Hepatocyte (in vitro differentiated cells): Measurements from ENCODE around the gene CYP27C1. TPM values are rescaled to one million over a fixed set of nuclear protein-coding genes. Genes with fewer than 3 reads are reported as not detected.

ENCODE experiments used
- DNase-seq: peaks from one replicate; pipeline ENCODE4 v3.0.0-alpha.2; 2016; ENCODE audit warnings: low spot score
- H2AFZ ChIP-seq: fragments of 200-600 bp; sonication (generic); 2 replicates; pipeline ENCODE4 v1.6.0; 2016; ENCODE audit warnings: antibody characterized with exemption, mild to moderate bottlenecking
- H3K27ac ChIP-seq: fragments of 200-600 bp; sonication (generic); 2 replicates; pipeline ENCODE4 v1.5.1; 2016; ENCODE audit warnings: mild to moderate bottlenecking
- H3K27me3 ChIP-seq: fragments of 200-600 bp; sonication (generic); 2 replicates; pipeline ENCODE4 v1.6.1; 2016
- H3K36me3 ChIP-seq: fragments of 200-600 bp; sonication (generic); replicated peaks from 2 replicates; pipeline ENCODE4 v1.5.1; 2016; ENCODE audit warnings: low read depth; ENCODE audit not compliant: insufficient read depth
- H3K4me1 ChIP-seq: fragments of 200-600 bp; sonication (generic); 2 replicates; pipeline ENCODE4 v1.5.1; 2016; ENCODE audit warnings: mild to moderate bottlenecking, moderate library complexity; ENCODE audit not compliant: insufficient read depth
- H3K4me2 ChIP-seq: fragments of 200-600 bp; sonication (generic); 2 replicates; pipeline ENCODE4 v1.6.0; 2016
- H3K4me3 ChIP-seq: fragments of 200-600 bp; sonication (generic); 2 replicates; pipeline ENCODE4 v1.5.1; 2016; ENCODE audit warnings: mild to moderate bottlenecking
- H3K79me2 ChIP-seq: fragments of 200-600 bp; sonication (generic); 2 replicates; pipeline ENCODE4 v1.6.0; 2017; ENCODE audit warnings: mild to moderate bottlenecking
- H3K9me2 ChIP-seq: fragments of 200-600 bp; sonication (generic); replicated peaks from 2 replicates; pipeline ENCODE4 v1.6.0; 2017; ENCODE audit warnings: mild to moderate bottlenecking; ENCODE audit not compliant: insufficient read depth
- H3K9me3 ChIP-seq: fragments of 200-600 bp; sonication (generic); 2 replicates; pipeline ENCODE4 v1.5.1; 2016; ENCODE audit warnings: low read depth, mild to moderate bottlenecking
- H4K20me1 ChIP-seq: fragments of 200-600 bp; sonication (generic); 2 replicates; pipeline ENCODE4 v1.6.0; 2016; ENCODE audit warnings: mild to moderate bottlenecking; ENCODE audit not compliant: insufficient read depth, poor library complexity, severe bottlenecking
- EZH2 ChIP-seq: fragments of 200-600 bp; sonication (generic); IDR thresholded peaks from 2 replicates; pipeline ENCODE4 v1.6.1; 2016; ENCODE audit warnings: antibody characterized with exemption, mild to moderate bottlenecking, borderline replicate concordance
- EZH2phosphoT487 ChIP-seq: fragments of 200-600 bp; sonication (generic); IDR thresholded peaks from one replicate; pipeline ENCODE4 v1.6.1; 2018; ENCODE audit warnings: antibody characterized with exemption, mild to moderate bottlenecking, low read depth, moderate library complexity; ENCODE audit not compliant: unreplicated experiment, severe bottlenecking
- WGBS: methylation state at CpG from one replicate; pipeline ENCODE4 v1.1.6; 2016; ENCODE audit warnings: low lambda C conversion rate; ENCODE audit errors: missing lambda C conversion rate; 5-methylcytosine and 5-hydroxymethylcytosine counted together
- polyA plus RNA-seq: library from polyadenylated mRNA; unstranded; fragments of >200 nt; fragmentation: Nextera tagmentation; extraction: Ambion mirVana; gene quantifications from 2 replicates; pipeline ENCODE4 v1.2.1, GENCODE V29; 2016
- total RNA-seq: library from RNA; depleted of rRNA; stranded (reverse); fragments of >200 nt; gene quantifications from 2 replicates; pipeline ENCODE4 v1.2.3, GENCODE V29; 2014
- TF ChIP-seq, protein P1 (sequence below): fragments of 200-600 bp; sonication (generic); IDR thresholded peaks from 2 replicates; pipeline ENCODE4 v1.5.1; 2016; ENCODE audit warnings: antibody characterized with exemption, mild to moderate bottlenecking; ENCODE audit not compliant: poor library complexity

The CYP27C1 gene
- total and polyA plus RNA-seq, 2 experiments from 2014 or later: 1.2 to 1.4 TPM

DNA sequence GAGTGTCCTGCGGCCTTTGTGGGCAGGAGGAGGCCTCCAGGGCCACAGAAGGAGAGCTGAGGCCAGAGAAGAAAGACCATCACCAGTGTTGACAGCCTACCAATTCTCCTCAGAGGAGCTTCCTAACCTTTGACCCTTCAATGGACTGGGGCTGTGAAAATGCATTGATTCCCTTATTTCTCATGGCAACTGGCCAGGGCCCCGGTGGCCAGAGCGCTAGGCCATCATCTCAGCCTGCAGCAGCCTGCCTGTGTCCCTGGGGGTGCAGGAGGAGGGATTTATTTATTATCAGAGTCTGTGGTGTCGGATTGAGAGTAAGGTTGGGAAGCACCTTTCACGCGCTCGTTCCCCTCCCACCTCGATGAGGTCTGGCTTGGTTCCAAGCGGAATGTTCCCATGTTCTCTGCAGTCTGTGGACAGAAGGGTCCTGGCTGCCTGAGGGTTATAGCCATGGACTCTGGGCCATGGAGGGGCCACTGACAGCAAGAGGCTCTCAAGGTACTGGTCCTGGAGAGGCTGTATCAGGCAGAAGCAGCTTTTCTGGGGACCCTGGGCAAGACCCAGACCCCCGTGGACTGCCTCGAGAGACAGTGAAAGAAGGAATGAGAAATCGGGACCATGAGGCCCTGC is 53.8 kb downstream of the CYP27C1 start:
- TF ChIP-seq, protein P1, sequence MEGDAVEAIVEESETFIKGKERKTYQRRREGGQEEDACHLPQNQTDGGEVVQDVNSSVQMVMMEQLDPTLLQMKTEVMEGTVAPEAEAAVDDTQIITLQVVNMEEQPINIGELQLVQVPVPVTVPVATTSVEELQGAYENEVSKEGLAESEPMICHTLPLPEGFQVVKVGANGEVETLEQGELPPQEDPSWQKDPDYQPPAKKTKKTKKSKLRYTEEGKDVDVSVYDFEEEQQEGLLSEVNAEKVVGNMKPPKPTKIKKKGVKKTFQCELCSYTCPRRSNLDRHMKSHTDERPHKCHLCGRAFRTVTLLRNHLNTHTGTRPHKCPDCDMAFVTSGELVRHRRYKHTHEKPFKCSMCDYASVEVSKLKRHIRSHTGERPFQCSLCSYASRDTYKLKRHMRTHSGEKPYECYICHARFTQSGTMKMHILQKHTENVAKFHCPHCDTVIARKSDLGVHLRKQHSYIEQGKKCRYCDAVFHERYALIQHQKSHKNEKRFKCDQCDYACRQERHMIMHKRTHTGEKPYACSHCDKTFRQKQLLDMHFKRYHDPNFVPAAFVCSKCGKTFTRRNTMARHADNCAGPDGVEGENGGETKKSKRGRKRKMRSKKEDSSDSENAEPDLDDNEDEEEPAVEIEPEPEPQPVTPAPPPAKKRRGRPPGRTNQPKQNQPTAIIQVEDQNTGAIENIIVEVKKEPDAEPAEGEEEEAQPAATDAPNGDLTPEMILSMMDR: no peak
- TF ChIP-seq EZH2 (no peak), EZH2phosphoT487 (no peak)
- no peak overlapping the region for H2AFZ ChIP-seq
- H3K27ac ChIP-seq: no peak overlapping the region
- no peaks in the 10 kb centered on the region for H3K9me3 ChIP-seq
- no peak overlapping the region for H3K4me2 ChIP-seq
- no peak for DNase-seq
- no peaks in the 10 kb centered on the region for H3K27me3 ChIP-seq
- no peaks in the 10 kb centered on the region for H3K79me2 ChIP-seq
- H4K20me1 ChIP-seq: no peaks in the 10 kb centered on the region
- H3K4me1 ChIP-seq: peaks cover 19% of the 10 kb centered on the region
- H3K36me3 ChIP-seq: no peaks in the 10 kb centered on the region
- H3K9me2 ChIP-seq: no peaks in the 10 kb centered on the region
- WGBS: 74% methylated on average over 12 of the region's 12 CpGs
- no peak overlapping the region for H3K4me3 ChIP-seq

DNA sequence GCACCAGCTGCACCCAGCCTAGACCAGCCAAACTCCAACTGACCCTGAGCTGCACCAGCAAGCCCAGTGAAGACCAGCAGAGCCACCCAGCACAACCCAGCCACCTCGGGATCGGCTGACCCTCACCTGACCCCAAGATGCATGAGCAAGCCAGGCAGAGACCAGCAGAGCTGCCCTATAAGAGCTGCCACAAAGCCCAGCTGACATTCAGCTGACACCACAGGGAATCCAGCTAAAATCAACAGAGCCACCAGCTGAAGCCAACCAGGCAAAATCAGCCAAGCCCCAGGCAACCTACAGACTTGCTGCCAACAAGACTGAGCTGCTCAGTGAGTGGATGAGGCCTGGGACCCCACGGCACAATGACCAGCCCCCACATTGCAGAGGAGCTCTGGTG is 54.6 kb downstream of the CYP27C1 start:
- no peak overlapping the region for H3K4me3 ChIP-seq
- peaks cover 25% of the 10 kb centered on the region for H3K4me1 ChIP-seq
- H3K9me3 ChIP-seq: no peaks in the 10 kb centered on the region
- 59% methylated on average over 3 of the region's 3 CpGs for WGBS
- TF ChIP-seq, protein P1: no peak
- TF ChIP-seq EZH2phosphoT487 (no peak), EZH2 (no peak)
- no peak overlapping the region for H2AFZ ChIP-seq
- no peaks in the 10 kb centered on the region for H3K79me2 ChIP-seq
- no peak for DNase-seq
- no peaks in the 10 kb centered on the region for H3K9me2 ChIP-seq
- no peak overlapping the region for H3K4me2 ChIP-seq
- no peaks in the 10 kb centered on the region for H3K36me3 ChIP-seq
- H4K20me1 ChIP-seq: no peaks in the 10 kb centered on the region
- H3K27ac ChIP-seq: no peak overlapping the region
- H3K27me3 ChIP-seq: no peaks in the 10 kb centered on the region

DNA sequence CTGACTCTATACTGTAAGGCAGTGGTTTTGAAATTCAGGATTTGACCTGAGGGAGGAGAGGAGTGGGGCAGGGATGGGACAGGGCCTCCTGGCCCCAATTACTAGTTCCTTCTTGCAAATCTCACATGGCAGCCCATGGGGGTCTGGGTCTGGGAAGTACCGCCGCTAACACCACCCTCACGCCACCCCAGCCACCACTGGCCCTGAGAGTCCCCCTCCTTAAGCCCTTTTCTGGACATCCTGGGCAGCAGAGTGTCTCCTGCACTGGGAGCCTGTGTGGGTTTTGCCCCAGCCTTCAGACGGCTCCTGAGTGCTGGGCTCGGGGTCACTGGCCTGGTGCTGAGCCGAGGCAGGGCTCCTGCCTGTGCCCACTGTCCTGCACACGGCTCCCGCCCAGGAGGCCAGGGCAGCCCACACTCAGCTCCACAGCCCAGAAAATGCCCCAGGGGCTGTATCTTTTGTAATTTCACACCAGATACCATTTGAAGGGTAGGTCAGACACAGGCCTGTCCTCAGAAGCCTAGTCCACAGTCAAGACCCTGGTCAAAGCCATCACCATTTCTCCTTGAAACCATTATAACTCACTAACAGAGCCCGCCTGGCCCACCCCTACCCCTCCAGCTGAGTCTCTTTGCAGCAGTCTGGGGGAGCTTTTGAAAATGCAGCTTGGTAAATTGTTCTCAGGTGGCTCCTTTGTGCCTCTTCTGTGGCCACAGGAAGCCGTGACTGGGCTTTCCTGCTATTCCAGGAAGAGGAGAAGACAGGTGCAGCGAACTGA is 55.1 kb downstream of the CYP27C1 start:
- Histone ChIP-seq H3K36me3 (no peaks in the 10 kb centered on the region), H3K4me2 (no peak overlapping the region), H3K9me3 (no peaks in the 10 kb centered on the region), H3K4me1 (peaks cover 25% of the 10 kb centered on the region), H3K79me2 (no peaks in the 10 kb centered on the region), H4K20me1 (no peaks in the 10 kb centered on the region), H3K27me3 (no peaks in the 10 kb centered on the region), H2AFZ (no peak overlapping the region), H3K27ac (no peak overlapping the region), H3K9me2 (no peaks in the 10 kb centered on the region), H3K4me3 (no peak overlapping the region)
- TF ChIP-seq, protein P1: no peak
- TF ChIP-seq EZH2phosphoT487 (no peak), EZH2 (no peak)
- 92% methylated on average over 11 of the region's 11 CpGs for WGBS
- DNase-seq: no peak
